HG02870 (cell line): ENCODE data around the gene PSME2.
A peak's percentile ranks its signal among the peaks of the same experiment; 100 is the strongest.

ENCODE experiments used
- ATAC-seq: cut with Tn5 transposase; IDR thresholded peaks from one replicate; pipeline ENCODE4 v1.9.1; 2021; ENCODE audit warnings: mild to moderate bottlenecking, moderate library complexity; ENCODE audit not compliant: unreplicated experiment

PSME2 gene

GRCh38 chr14:24179961-24180796 lies 33.8 kb upstream of the PSME2 start:
- no peak for ATAC-seq

GRCh38 chr14:24179294-24179960 lies 33.0 kb upstream of the PSME2 start:
- ATAC-seq, result no peak

GRCh38 chr14:24178399-24179178 lies 32.2 kb upstream of the PSME2 start:
- ATAC-seq, result no peak

GRCh38 chr14:24177891-24178290 lies 31.5 kb upstream of the PSME2 start:
- no peak for ATAC-seq

GRCh38 chr14:24177041-24177825 lies 30.8 kb upstream of the PSME2 start:
- ATAC-seq, result no peak

GRCh38 chr14:24176599-24176998 lies 30.2 kb upstream of the PSME2 start:
- no peak for ATAC-seq

GRCh38 chr14:24172871-24173281 lies 26.5 kb upstream of the PSME2 start:
- ATAC-seq, result no peak

- ATAC-seq, result no peak
These were observed 26.0 kb upstream of the PSME2 start for GRCh38 chr14:24172261-24172860.

- ATAC-seq, result no peak
These were observed 25.2 kb upstream of the PSME2 start, which contains the start of gene REC8 for GRCh38 chr14:24171422-24172260. Gene REC8, plus strand, starts transcription at chr14:24172080. Its CDS starts 473 bp downstream, at chr14:24172553.

GRCh38 chr14:24167469-24168114 lies 21.2 kb upstream of the PSME2 start:
- ATAC-seq, result no peak

GRCh38 chr14:24165785-24166184 lies 19.4 kb upstream of the PSME2 start:
- no peak for ATAC-seq

GRCh38 chr14:24164518-24164991 lies 18.1 kb upstream of the PSME2 start:
- ATAC-seq, result no peak

- no peak for ATAC-seq
These were observed 15.7 kb upstream of the PSME2 start for GRCh38 chr14:24162093-24162492.

- peak; percentile 92 for ATAC-seq
These were observed 14.7 kb upstream of the PSME2 start, which contains the start of gene IRF9 for GRCh38 chr14:24160850-24161804. Gene IRF9, plus strand, starts transcription at chr14:24161265. Its CDS starts 880 bp downstream, at chr14:24162145.

- ATAC-seq, result no peak
These were observed 14.1 kb upstream of the PSME2 start for GRCh38 chr14:24160499-24160849.

- ATAC-seq, result no peak
These were observed 13.5 kb upstream of the PSME2 start for GRCh38 chr14:24159777-24160498.

GRCh38 chr14:24157331-24157730 lies 10.9 kb upstream of the PSME2 start:
- no peak for ATAC-seq
